OCI-LY3 (cell line): Measurements from ENCODE around the gene PRDX6.
"Not testable (repeated sequence)": the region's sequence is repeated elsewhere in the genome, so short reads cannot be mapped to it uniquely, and the experiment has no call there.

Experiments
- EZH2phosphoT487 ChIP-seq: fragments of 200-600 bp; shearing (Covaris generic); IDR thresholded peaks from 2 replicates; pipeline ENCODE4 v1.6.1; 2018; ENCODE audit warnings: antibody characterized with exemption, mixed run types, low read depth
- TF ChIP-seq, protein P1 (sequence below): fragments of 200-600, 300-600 bp; sonication (generic); IDR thresholded peaks from 2 replicates; pipeline ENCODE4 v1.5.1; 2014; ENCODE audit warnings: antibody characterized with exemption, low read length, low read depth

- TF ChIP-seq, protein P1, sequence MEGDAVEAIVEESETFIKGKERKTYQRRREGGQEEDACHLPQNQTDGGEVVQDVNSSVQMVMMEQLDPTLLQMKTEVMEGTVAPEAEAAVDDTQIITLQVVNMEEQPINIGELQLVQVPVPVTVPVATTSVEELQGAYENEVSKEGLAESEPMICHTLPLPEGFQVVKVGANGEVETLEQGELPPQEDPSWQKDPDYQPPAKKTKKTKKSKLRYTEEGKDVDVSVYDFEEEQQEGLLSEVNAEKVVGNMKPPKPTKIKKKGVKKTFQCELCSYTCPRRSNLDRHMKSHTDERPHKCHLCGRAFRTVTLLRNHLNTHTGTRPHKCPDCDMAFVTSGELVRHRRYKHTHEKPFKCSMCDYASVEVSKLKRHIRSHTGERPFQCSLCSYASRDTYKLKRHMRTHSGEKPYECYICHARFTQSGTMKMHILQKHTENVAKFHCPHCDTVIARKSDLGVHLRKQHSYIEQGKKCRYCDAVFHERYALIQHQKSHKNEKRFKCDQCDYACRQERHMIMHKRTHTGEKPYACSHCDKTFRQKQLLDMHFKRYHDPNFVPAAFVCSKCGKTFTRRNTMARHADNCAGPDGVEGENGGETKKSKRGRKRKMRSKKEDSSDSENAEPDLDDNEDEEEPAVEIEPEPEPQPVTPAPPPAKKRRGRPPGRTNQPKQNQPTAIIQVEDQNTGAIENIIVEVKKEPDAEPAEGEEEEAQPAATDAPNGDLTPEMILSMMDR, result not testable (repeated sequence)
- TF ChIP-seq EZH2phosphoT487, result not testable (repeated sequence)
Measured at GRCh38 chr1:173464185-173464584, 12.9 kb upstream of the PRDX6 start.
